ENCODE results near the gene DENND1C. TPM values are rescaled to one million over a fixed set of nuclear protein-coding genes. Genes with fewer than 3 reads are reported as not detected.

Gene DENND1C
- total and polyA plus RNA-seq, 2 experiments from 2014 or later: 3.1 to 6.1 TPM

DNA sequence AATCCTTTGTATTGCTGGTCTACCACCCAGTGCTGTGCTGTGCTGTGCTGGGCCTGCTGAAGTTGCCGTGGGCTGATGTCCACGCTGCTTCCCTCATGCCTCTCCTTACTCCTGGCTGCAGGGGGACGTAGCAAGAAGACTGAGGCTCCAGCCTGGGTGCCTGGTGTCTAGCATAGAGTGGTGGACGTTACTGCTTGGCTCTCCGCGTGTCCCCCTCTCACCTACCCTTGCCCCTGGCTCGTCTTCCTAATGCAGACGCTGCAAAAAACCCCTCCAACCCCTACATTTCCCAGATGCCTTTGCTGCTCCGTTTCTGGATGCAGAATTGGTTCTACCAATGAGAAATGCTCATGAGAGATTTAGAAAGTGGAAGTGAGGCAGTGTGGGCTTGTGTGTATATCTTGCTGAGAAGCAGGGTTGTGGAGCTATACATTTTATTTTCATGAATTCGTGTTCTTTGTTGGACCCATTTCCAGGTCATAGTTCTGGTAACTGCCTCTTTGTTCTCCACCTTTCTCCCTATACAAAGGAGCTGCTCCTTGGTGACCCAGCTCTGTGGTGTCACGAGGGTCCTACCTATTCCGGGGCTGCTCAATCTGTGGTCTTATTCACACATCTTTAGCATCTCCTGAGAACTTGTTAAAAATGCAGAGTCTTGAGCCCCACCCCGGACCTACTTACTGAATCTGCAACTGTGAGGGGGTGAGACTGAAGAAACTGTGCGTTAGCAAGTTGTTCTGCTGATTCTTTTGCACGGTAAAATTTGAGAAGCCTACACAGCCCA is 7.9 kb upstream of the DENND1C start (continued):
- TF ChIP-seq, protein P1, sequence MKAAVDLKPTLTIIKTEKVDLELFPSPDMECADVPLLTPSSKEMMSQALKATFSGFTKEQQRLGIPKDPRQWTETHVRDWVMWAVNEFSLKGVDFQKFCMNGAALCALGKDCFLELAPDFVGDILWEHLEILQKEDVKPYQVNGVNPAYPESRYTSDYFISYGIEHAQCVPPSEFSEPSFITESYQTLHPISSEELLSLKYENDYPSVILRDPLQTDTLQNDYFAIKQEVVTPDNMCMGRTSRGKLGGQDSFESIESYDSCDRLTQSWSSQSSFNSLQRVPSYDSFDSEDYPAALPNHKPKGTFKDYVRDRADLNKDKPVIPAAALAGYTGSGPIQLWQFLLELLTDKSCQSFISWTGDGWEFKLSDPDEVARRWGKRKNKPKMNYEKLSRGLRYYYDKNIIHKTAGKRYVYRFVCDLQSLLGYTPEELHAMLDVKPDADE (IDR thresholded peaks at IDR 0.05): no peak

GRCh38 chr19:6484831-6485230 is 3.2 kb upstream of the DENND1C start:
- H3K27me3 Mint-ChIP-seq (ENCODE audit: insufficient read depth, low read depth, poor library complexity): peaks cover 6% of the 10 kb centered on the region
- H3K36me3 Mint-ChIP-seq (ENCODE audit: low read depth): no peaks in the 10 kb centered on the region
- Histone ChIP-seq H3K27me3 (ENCODE audit: insufficient read depth) (no peaks in the 10 kb centered on the region), H3K4me2 (no peak overlapping the region), H3K9me2 (ENCODE audit: insufficient read depth) (no peaks in the 10 kb centered on the region), H3K36me3 (ENCODE audit: insufficient read depth) (no peaks in the 10 kb centered on the region), H3K27ac (ENCODE audit: low read depth) (no peak overlapping the region), H3K79me2 (replicated peaks; ENCODE audit: insufficient read depth) (no peaks in the 10 kb centered on the region), H2AFZ (no peak overlapping the region), H3K4me3 (no peak overlapping the region), H3K4me1 (ENCODE audit: insufficient read depth) (peaks cover 7% of the 10 kb centered on the region), H3F3A (replicated peaks; ENCODE audit: low read depth) (no peaks in the 10 kb centered on the region), H4K20me1 (replicated peaks; ENCODE audit: insufficient read depth) (no peaks in the 10 kb centered on the region)
- H3K4me3 Mint-ChIP-seq: no peak overlapping the region
- no peaks in the 10 kb centered on the region; the same call in 1 of the 3 replicates for H3K9me3 Mint-ChIP-seq
- ATAC-seq: no peak
- DNase-seq (ENCODE audit: low spot score): no peak
- no peak overlapping the region for H3K27ac Mint-ChIP-seq
- peaks cover 12% of the 10 kb centered on the region; the same call in 2 of the 3 replicates for H3K4me1 Mint-ChIP-seq
- TF ChIP-seq STAT1 (IDR thresholded peaks at IDR 0.05; ENCODE audit: unreplicated experiment) (no peak), NANOG (IDR thresholded peaks at IDR 0.05; ENCODE audit: borderline replicate concordance) (no peak), CREB1 (CRISPR knock-in tag; IDR thresholded peaks at IDR 0.05; ENCODE audit: low read depth) (no peak), JUNB (IDR thresholded peaks at IDR 0.05; ENCODE audit: unreplicated experiment) (no peak), CTCF (conservative IDR thresholded peaks at IDR 0.05; ENCODE audit: low read depth in 2 of 2) (no peak), POLR2AphosphoS5 (IDR thresholded peaks at IDR 0.05; ENCODE audit: low read depth) (no peak), ZNF331 (CRISPR knock-in tag; IDR thresholded peaks at IDR 0.05; ENCODE audit: low read depth) (no peak), EZH2 (IDR thresholded peaks at IDR 0.05; ENCODE audit: low read depth, unreplicated experiment) (no peak), EZH2phosphoT487 (IDR thresholded peaks at IDR 0.05; ENCODE audit: unreplicated experiment) (no peak), ZNF114 (CRISPR knock-in tag; IDR thresholded peaks at IDR 0.05) (no peak)
- TF ChIP-seq, protein P2, sequence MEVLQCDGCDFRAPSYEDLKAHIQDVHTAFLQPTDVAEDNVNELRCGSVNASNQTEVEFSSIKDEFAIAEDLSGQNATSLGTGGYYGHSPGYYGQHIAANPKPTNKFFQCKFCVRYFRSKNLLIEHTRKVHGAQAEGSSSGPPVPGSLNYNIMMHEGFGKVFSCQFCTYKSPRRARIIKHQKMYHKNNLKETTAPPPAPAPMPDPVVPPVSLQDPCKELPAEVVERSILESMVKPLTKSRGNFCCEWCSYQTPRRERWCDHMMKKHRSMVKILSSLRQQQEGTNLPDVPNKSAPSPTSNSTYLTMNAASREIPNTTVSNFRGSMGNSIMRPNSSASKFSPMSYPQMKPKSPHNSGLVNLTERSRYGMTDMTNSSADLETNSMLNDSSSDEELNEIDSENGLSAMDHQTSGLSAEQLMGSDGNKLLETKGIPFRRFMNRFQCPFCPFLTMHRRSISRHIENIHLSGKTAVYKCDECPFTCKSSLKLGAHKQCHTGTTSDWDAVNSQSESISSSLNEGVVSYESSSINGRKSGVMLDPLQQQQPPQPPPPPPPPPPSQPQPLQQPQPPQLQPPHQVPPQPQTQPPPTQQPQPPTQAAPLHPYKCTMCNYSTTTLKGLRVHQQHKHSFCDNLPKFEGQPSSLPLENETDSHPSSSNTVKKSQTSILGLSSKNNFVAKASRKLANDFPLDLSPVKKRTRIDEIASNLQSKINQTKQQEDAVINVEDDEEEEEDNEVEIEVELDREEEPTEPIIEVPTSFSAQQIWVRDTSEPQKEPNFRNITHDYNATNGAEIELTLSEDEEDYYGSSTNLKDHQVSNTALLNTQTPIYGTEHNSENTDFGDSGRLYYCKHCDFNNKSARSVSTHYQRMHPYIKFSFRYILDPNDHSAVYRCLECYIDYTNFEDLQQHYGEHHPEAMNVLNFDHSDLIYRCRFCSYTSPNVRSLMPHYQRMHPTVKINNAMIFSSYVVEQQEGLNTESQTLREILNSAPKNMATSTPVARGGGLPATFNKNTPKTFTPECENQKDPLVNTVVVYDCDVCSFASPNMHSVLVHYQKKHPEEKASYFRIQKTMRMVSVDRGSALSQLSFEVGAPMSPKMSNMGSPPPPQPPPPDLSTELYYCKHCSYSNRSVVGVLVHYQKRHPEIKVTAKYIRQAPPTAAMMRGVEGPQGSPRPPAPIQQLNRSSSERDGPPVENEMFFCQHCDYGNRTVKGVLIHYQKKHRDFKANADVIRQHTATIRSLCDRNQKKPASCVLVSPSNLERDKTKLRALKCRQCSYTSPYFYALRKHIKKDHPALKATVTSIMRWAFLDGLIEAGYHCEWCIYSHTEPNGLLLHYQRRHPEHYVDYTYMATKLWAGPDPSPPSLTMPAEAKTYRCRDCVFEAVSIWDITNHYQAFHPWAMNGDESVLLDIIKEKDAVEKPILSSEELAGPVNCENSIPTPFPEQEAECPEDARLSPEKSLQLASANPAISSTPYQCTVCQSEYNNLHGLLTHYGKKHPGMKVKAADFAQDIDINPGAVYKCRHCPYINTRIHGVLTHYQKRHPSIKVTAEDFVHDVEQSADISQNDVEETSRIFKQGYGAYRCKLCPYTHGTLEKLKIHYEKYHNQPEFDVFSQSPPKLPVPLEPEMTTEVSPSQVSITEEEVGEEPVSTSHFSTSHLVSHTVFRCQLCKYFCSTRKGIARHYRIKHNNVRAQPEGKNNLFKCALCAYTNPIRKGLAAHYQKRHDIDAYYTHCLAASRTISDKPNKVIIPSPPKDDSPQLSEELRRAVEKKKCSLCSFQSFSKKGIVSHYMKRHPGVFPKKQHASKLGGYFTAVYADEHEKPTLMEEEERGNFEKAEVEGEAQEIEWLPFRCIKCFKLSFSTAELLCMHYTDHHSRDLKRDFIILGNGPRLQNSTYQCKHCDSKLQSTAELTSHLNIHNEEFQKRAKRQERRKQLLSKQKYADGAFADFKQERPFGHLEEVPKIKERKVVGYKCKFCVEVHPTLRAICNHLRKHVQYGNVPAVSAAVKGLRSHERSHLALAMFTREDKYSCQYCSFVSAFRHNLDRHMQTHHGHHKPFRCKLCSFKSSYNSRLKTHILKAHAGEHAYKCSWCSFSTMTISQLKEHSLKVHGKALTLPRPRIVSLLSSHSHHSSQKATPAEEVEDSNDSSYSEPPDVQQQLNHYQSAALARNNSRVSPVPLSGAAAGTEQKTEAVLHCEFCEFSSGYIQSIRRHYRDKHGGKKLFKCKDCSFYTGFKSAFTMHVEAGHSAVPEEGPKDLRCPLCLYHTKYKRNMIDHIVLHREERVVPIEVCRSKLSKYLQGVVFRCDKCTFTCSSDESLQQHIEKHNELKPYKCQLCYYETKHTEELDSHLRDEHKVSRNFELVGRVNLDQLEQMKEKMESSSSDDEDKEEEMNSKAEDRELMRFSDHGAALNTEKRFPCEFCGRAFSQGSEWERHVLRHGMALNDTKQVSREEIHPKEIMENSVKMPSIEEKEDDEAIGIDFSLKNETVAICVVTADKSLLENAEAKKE (CRISPR knock-in tag; IDR thresholded peaks at IDR 0.05): no peak
- TF ChIP-seq, protein P1 (IDR thresholded peaks at IDR 0.05): no peak
